Suppressor macrophage treated with lipopolysaccharide for 4 hours (primary cell): ENCODE results near the gene SERPINA4.

Source experiments
- DNase-seq: peaks from one replicate; pipeline ENCODE4 v3.0.0-alpha.2; 2020

SERPINA4 gene

DNA sequence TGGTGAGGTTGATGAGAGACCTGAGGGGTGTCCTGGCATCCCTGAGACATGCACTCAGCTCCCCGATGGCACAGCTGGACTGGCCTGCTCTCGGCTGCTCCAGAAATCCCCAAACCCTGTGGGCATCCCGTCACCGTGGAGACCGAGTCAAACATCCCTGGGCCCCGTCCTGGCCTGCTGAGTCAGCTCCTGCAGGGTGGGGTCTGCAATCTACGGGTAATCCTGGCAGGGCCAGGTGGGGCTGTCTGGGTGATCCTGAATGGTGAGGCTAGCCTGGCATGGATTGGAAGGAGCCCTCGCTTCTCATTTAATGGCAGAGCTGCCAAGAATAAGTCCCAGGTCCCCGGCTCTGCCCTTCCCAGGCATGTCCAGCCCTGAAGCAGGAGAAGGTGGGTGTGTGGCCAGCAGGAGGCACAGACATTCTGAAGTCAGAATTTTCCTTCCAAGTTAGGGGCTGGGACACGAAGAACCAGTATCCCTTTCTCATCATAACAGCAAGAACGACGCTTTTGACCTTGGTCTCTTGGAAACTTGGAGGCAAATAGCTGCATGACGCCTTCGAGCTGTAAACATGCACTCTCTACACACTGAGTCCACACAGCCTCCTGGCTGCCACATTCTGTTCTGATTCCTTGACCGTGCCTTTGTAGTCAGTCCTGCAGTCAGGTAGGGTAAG, 17.7 kb upstream of the SERPINA4 start:
- DNase-seq: no peak

DNA sequence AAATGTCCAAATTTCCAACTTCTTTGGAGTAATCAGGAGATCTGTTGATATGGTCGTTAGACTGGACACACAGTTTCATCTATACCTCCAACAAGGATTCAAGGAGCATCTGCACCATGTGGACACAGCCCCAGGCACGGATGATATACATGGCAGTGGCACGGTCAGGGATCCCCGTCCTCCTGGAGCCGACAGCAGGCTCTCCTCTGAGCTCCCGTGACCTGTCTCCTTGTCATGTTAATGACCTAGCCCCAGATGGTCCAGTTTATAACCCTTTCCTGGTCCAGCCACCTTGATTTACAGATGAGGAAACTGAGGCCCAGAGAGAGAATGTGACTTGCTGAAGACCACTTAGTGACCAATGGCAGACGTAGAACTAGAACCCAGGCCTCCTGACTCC, 16.5 kb upstream of the SERPINA4 start:
- DNase-seq: no peak

DNA sequence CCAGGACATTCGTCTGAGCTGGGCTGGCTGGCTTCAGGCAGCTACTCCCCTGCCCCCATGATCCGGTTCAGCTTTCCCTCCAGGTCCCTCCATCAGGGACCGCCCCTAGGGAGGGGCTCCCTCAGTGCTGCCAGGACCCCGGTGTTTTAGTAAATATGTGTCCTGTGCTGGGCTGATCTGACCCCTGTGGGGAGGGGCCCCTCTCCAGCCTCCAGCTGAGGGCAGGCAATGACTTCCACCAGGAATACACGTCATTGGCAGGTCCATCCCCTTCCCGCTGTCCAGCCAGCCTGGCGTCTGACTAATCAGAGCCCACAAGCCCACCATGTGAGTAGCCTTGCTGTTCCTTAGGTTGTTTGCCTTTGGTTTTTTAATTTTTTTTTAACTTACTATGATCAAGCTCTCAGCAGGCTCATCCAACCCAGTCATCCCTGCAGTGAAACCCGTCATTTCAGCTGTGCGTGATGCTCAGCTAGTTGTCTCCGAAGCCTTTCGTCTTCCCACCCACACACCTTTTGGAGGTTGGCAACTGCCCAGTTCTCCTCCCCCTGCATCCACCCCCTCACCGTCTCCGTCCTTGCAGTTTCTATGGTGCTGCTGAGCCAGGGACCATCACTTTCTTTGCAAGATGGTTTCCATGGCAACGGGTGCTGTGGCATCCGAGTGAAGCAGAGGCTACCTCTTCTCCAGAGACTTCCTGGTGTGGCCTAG, 16.0 kb upstream of the SERPINA4 start:
- DNase-seq: no peak

DNA sequence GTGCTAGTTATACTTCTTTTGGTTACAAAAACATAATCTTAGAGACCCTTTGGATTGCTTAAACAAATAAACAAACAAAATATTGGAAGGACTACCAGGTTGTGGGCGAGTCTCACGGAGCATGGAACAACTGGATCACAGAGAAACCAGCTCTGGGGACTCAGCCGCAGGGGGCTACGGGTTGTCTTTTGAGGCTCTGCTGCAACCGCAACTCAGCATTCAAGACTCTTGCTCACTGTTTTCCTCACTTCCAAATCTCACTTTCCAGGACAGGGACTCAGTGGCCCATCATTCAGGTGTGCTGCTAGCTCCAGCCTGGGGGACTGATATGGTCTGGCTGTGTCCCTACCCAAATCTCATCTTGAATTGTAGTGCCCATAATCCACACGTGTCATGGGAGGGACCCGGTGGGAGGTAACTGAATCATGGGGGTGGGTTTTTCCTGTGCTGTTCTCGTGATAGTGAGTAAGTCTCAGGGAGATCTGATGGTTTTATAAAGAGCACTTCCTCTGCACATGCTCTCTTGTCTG, 14.0 kb upstream of the SERPINA4 start:
- no peak for DNase-seq

DNA sequence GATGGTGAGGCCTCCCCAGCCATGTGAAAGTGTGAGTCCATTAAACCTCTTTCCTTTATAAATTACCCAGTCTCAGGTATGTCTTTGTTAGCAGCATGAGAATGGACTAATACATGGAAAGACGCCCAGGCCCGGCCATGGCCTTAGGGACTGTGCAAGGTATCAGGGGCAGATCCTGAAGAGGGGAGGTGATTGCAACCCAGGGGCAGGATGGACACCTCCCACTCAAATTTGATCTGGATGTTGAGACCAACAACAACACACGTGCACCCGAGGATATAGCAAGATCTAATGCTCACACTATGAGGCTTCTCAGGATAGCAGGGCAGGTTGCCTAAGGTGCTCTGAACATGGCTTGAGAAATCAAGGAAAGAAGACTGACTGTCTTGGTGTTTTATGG, 13.5 kb upstream of the SERPINA4 start:
- DNase-seq: no peak

DNA sequence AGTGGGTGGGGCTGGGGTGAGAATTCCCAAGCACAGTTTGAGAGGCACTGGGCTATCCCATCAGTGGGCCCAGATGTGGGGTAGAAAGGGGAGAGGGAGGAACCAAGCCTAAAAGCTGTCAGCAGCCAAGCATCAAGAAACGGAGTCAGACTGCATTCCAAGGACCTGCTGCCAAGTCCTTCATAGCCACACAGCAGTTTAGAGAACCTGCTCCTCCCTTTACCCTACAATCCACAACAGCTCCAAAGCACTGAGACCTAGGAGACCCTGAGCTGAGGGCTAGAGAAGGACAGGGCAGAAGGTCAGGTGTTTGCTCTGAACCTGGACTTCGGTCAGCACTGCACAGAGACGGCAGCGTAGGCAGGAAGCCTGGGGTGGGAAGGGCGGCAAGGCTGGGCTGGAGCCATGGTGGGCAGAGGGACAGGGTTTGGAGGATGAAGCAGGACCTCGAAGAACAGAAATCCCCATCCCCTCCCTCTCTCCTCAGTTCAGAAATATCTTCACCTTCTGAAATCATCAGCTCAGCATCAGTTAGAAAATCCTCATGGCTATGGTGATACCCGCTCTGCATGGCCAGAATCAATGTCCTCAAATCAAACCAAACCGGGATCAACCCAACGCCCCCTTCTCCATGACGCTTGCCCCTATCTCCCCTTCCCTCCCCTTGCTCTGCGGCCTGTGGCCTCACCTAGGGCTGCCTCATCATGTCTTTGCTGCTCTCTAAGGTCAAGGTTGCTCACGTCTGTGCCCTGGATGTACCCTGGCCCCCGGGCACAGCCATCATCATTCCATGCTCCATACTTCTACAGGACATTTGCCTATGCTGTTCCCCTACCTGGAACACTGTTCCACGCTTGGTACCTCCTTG, 12.9 kb upstream of the SERPINA4 start:
- no peak for DNase-seq

DNA sequence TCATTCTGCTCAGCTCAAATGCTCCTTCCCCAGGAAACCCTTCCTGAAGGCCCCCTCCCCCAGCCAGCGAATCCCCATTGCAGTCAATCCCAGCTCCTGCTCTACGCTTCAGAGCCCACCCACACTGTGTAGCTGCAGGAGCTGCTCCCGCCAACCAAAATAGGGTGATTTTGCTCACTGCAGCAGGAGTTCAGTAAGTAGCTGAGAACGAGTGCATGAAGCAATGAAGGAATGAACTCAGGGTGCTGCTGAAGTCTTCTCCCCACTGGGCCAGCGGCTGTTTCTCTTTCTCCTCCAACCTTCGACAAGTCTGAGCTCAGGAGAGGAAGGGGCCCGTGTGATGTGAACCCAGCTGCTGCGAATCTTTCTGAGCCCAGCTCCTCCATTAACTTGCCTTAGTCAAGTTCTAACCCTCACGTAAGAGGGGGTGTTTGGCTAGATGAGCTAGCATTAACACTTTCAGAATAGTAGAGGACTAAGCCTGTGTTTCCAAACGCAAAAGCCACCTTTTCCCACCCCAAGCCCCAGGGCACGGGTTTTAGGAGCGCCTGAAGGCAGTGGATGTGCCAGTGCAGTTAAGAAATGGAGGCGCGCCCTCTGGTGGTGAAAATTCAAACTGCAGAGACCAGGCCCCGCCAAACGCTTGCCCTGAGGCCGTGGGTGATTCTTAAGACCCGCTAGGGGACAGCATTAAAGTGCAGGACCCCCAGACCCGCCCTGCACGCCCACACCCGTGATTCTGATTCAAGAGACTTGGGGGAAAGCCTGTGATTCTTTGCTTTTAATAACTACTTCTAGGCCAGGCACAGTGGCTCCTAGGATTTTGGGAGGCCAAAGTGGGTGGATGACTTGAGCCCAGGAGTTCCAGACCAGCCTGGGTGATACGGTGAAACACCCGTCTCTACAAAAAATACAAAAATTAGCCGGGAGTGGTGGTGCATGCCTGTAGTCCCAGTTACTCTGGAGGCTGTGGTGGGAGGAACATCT, 11.9 kb upstream of the SERPINA4 start:
- peak; percentile 62 for DNase-seq

DNA sequence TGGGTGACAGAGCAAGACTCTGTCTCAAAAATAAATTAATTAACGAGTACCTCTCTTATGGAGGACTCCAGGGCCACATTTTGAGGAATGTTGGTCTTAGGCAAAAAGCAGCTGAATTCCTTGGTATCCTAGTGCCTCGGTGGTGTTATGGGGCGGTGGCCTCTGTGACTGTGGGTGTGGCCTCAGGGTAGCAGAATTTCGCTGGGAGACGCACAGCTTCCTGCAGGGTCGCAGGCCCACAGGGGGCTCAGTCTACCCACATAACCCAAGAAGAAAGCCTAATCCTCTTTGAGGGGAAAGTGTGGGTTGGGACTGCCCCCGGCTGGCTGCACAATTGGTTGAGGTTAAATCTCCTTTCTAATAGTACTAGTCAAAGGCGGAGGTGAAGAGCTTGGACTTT, 11.2 kb upstream of the SERPINA4 start:
- no peak for DNase-seq

DNA sequence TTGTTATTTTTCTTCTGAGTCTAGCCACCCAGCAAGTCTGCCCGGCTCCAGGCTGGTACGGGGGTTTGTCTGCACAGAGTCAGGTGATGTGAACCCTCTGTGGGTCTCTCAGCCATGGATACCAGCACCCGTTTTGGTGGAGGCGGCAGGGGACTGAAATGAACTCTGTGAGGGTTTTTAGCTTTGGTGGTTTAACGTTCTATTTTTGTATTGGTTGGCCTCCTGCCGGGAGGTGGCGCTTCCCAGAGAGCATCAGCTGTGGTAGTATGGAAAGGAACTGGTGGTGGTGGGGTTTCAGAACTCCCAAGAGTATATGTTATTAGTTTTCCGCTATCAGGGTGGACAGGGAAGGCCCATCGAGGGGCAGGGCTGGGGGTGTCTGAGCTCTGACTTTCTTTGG, 5.3 kb upstream of the SERPINA4 start:
- no peak for DNase-seq

DNA sequence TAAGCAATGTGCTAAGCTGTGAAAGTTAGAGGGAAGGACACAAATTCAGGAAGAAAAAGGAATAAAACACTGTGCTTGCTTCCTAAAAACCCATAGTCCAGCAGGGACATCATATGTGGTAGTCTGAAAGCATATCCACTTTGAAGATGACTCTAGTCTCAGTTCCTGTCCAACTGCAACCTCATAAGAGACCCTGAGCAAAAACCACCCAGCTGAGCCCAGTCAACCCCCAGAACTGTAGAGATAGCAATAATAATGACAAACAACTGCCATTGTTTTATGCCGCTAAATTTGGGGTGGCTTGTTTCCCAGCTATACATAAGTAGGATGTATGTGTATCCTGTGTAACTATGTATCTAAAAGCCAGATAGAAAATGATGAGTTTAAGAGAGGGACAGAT, 3.9 kb upstream of the SERPINA4 start:
- DNase-seq: no peak

DNA sequence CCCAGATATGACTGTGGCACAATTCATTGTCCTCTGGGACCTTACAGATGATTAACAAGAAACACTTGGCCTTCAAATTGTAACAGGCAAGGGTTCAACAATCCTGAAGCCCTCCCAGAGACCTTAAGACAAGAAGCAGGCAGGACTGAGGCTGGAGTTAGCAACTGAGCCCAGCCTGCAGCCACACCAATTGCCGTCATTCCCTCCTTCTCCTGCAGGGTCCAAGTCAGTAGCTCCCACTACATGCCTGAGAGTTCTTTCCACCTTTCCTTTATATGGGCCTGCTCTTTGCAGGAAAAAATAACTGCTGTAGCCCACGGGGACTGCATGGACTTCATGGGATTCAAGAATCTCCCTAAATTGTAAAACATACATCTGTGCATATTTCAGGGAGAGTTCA, 2.4 kb upstream of the SERPINA4 start:
- no peak for DNase-seq

DNA sequence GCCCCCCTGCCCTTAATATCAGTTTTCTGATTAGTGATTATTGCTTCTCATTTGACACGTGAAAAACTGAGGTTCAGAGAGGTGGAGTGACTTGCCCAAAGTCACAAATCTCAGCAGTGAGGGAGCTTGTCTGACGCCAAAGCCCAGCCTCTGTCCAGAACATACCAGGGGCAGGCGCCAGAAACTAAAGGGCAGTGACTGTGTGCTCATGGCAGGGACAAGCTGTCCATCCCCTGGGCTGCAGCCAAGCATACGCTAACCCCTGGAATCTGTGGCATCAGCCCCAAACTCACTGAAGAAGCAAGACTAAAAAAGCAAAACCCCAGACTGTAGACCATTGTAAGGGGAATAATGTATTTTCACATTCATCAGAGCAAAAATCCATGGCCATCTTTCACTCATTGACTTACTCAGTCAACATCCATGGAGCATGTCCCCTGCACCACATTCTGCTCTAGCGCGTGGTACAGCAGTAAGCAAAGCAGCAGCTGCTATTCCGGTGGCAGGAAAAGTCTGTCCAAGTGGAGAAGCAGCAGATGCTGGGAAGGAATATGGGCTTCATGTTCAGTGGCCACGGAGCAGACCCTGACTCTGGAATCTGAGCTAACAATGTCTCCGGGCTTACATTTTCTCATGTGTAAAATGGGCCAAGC, 1.5 kb upstream of the SERPINA4 start:
- no peak for DNase-seq

DNA sequence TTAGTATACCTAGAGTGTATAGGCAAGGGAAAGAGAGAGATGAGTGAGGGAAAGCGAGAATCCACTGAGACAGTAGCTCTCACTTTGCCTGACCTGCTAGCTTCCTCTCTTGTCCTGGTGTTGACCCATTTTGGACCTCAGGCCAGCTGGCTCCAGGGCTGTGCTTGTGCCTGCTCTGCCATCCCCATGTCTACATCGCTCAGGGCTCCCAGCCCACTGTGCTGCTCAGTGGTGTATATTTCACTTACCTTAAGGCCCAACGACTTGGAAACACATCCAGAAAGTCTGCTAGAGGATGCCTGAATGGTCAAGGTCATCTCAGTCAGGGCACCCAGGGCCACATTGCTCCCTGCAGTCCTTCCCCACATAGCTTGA, 964 bp upstream of the SERPINA4 start:
- DNase-seq: no peak

DNA sequence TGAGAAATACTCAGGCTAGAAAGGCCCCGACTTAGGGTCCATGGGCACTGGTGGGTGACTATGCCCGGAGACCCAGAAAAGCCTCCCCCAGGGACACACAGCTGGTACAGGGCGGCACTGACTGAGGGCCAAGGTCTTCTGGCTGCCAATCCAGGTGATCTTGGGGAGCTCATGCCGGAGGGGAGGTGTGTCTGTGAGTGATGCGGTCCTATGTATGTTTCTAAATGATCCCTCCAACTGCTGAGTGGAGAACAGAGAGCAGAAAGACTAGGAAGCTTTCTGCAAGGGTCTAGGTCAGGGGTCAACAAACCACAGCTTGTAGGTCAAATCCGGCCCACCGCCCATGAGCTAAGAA, 391 bp downstream of the SERPINA4 start:
- DNase-seq: no peak

DNA sequence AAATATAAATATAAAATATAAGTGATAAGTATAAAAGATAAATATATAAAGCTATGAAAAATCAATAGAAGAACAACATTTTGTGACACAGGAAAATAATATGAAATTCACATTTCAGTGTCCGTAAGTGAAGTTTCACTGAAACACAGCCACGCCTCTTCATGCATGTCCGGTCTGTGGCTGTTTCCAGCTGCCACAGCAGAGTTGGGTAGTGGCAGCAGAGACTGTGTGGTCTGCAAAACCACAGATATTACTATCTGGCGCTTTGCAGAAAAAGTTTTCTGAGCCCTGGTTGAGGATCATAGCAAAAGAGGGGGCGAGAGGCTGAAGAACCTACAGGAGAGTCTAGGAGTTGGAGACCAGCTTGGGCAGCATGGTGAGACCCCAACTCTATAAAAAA, 780 bp downstream of the SERPINA4 start:
- DNase-seq: no peak

DNA sequence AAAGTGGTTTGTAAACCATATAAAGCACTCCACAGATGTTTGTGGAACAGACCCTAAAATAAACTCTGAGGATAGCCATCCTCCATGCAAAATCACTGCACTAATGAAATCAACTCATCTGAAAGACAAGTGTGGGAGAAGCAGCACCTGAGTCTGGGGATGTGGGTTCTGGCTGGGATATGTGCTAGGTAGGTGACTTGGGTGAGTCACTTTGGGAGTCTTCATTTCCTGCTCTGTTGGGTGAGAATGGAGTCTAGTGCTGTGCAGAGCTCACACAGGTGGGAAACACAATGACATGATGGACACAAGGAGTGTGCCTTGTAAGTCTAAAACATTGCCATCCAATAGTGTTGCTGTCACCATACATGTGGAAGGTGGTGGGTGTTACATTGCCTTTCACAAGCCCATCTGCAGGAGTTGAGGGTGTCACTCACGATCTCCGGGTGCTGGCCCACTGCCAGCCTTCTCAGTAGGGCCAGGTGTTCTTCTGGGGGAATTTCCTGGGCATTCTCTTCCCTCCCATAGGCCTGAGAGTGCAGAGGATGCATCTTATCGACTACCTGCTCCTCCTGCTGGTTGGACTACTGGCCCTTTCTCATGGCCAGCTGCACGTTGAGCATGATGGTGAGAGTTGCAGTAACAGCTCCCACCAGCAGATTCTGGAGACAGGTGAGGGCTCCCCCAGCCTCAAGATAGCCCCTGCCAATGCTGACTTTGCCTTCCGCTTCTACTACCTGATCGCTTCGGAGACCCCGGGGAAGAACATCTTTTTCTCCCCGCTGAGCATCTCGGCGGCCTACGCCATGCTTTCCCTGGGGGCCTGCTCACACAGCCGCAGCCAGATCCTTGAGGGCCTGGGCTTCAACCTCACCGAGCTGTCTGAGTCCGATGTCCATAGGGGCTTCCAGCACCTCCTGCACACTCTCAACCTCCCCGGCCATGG, 2.0 kb downstream of the SERPINA4 start:
- DNase-seq: no peak

DNA sequence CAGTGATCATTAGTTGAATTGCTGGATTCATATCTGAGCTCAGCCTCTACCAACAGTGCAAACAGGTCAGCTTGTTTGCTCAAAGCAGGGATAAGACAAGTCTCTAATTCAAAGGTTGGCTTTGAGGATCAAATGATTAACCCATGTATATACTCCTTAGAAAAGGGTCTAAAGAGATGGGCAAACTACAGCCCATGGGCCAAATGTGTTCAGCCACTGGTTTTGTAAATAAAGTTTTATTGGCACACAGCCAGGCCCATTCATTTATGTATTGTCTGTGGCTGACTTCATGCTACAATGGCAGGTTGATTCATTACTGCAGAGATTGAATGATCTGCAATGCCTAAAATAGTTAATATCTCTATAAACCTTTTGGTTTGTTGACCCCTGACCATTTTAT, 3.1 kb downstream of the SERPINA4 start:
- DNase-seq: no peak

DNA sequence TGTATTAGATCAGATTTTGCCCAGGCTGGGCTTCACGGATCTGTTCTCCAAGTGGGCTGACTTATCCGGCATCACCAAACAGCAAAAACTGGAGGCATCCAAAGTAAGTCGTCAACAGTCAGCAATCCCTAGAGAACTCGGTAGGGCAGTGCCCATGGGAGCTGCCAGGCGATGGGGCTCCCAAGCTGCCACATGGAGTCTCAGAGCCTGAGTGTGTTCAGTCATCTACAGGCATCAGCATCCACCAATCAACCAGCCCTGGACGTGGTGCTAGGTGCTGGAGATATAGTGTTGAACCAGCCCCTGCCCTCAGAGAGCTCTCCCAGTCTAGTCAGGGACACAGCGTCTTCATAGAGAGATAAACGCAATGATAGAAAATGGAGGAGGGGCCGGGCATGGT, 6.9 kb downstream of the SERPINA4 start:
- DNase-seq: no peak

DNA sequence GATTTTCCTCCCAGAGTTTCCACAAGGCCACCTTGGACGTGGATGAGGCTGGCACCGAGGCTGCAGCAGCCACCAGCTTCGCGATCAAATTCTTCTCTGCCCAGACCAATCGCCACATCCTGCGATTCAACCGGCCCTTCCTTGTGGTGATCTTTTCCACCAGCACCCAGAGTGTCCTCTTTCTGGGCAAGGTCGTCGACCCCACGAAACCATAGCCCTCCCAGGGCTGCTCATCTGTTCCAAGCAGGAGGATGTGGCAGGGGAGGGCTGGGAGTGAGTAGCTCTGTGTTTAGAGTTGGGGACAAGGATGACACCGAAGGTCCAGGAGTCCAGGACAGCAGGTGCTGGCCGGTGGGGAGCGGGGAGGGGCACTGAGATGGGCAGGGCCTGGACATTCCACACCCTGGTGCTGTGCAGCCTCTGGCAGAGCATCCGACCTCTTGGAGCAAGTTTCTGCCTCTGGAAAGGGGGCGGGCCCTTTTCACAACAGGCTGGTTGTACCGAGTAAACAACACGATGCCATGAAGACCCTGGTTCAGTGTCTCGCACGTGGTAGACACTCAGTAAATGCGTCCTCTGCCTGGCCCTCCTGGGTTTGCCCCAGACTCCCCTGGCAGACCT, 8.2 kb downstream of the SERPINA4 start:
- no peak for DNase-seq

DNA sequence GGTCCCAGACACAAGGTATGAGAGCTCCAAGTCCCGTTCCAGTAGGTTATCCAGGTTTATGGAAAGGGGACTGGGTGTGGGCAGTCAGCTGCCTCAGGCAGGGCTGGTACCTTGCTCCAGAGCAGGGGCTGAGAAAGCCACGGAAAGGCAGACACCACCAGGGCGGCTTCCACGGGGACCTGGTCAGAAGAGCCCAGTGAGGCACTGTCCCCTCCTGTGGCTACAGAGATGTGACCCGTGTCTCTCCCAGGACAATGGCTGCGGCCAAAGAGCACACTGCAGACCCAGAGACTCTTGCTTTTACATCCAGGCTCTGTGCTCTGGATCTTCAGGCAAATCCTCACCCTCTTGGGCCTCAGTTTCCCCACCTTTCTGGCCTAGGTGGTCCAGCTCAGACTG, 8.8 kb downstream of the SERPINA4 start:
- no peak for DNase-seq
